GM23248 (cell line): ENCODE data around the gene TMEM139. TPM values are rescaled to one million over a fixed set of nuclear protein-coding genes. Genes with fewer than 3 reads are reported as not detected.

Experiments
- DNase-seq: peaks from one replicate; pipeline ENCODE4 v3.0.0-alpha.2; 2015
- H2AFZ ChIP-seq: fragments of 200-600 bp; sonication (generic); 2 replicates; pipeline ENCODE4 v1.6.1; 2016; ENCODE audit warnings: antibody characterized with exemption
- H3F3A ChIP-seq: fragments of 200-600 bp; sonication (generic); 2 replicates; pipeline ENCODE4 v1.6.1; 2016; ENCODE audit warnings: mild to moderate bottlenecking, antibody characterized with exemption, mixed run types; ENCODE audit not compliant: insufficient read depth
- H3K27ac ChIP-seq: fragments of 200-600 bp; sonication (generic); 2 replicates; pipeline ENCODE4 v1.5.1; 2016; ENCODE audit warnings: mild to moderate bottlenecking
- H3K27me3 ChIP-seq: fragments of 200-600 bp; sonication (generic); replicated peaks from 2 replicates; pipeline ENCODE4 v1.6.1; 2016; ENCODE audit warnings: mild to moderate bottlenecking; ENCODE audit not compliant: insufficient read depth
- H3K36me3 ChIP-seq: fragments of 200-600 bp; sonication (generic); 2 replicates; pipeline ENCODE4 v1.6.1; 2016; ENCODE audit warnings: low read depth, mild to moderate bottlenecking
- H3K4me1 ChIP-seq: fragments of 200-600 bp; sonication (generic); 2 replicates; pipeline ENCODE4 v1.6.1; 2016; ENCODE audit warnings: mild to moderate bottlenecking; ENCODE audit not compliant: insufficient read depth
- H3K4me2 ChIP-seq: fragments of 200-600 bp; sonication (generic); one replicate; pipeline ENCODE4 v1.6.1; 2016; ENCODE audit warnings: mild to moderate bottlenecking; ENCODE audit not compliant: unreplicated experiment
- H3K4me3 ChIP-seq: fragments of 200-600 bp; sonication (generic); 2 replicates; pipeline ENCODE4 v1.5.1; 2016; ENCODE audit warnings: mild to moderate bottlenecking
- H3K79me2 ChIP-seq: fragments of 200-600 bp; sonication (generic); 2 replicates; pipeline ENCODE4 v1.6.1; 2016; ENCODE audit warnings: mild to moderate bottlenecking; ENCODE audit not compliant: insufficient read depth
- H3K9ac ChIP-seq: fragments of 200-600 bp; sonication (generic); 2 replicates; pipeline ENCODE4 v1.6.1; 2016; ENCODE audit warnings: mild to moderate bottlenecking
- H3K9me2 ChIP-seq: fragments of 200-600 bp; sonication (generic); 2 replicates; pipeline ENCODE4 v1.6.1; 2016; ENCODE audit warnings: mixed run types, mild to moderate bottlenecking, moderate library complexity; ENCODE audit not compliant: insufficient read depth
- H3K9me3 ChIP-seq: fragments of 200-600 bp; sonication (generic); one replicate; pipeline ENCODE4 v1.6.1; 2017; ENCODE audit warnings: low read depth
- H4K20me1 ChIP-seq: fragments of 200-600 bp; sonication (generic); 2 replicates; pipeline ENCODE4 v1.6.0; 2016; ENCODE audit not compliant: insufficient read depth
- EZH2 ChIP-seq: fragments of 200-600 bp; sonication (generic); IDR thresholded peaks from 2 replicates; pipeline ENCODE4 v1.6.1; 2018; ENCODE audit warnings: antibody characterized with exemption, mild to moderate bottlenecking; ENCODE audit not compliant: insufficient read depth, poor library complexity, severe bottlenecking
- EZH2phosphoT487 ChIP-seq: fragments of 200-600 bp; sonication (generic); IDR thresholded peaks from 2 replicates; pipeline ENCODE4 v1.6.1; 2018; ENCODE audit warnings: antibody characterized with exemption, moderate library complexity, mild to moderate bottlenecking, low read depth; ENCODE audit not compliant: insufficient read depth
- WGBS, 2 experiments: methylation state at CpG; one replicate each; pipeline ENCODE4 v1.1.6; 2015 to 2017; ENCODE audit warnings: low lambda C conversion rate in 2 of 2, low coverage in 1 of 2; ENCODE audit errors: missing lambda C conversion rate in 2 of 2; 5-methylcytosine and 5-hydroxymethylcytosine counted together
- in situ Hi-C: fragments of 300-500 bp; cut with MboI; formaldehyde crosslinking; loops from 2 replicates; pipeline ENCODE4 v1.15.0; 2020
- polyA plus RNA-seq: library from polyadenylated mRNA; unstranded; fragments of >200 nt; fragmentation: Nextera tagmentation; extraction: Ambion mirVana; gene quantifications from 2 replicates; pipeline ENCODE4 v1.2.1, GENCODE V29; 2016
- small RNA-seq: library from RNA; depleted of rRNA; stranded (forward); fragments of <200 nt; gene quantifications from one replicate; pipeline ENCODE3, GENCODE V24; 2014; ENCODE audit warnings: low read depth, low replicate concordance
- total RNA-seq: library from RNA; depleted of rRNA; stranded (reverse); fragments of >200 nt; shearing (Covaris generic); gene quantifications from 2 replicates; pipeline ENCODE4 v1.2.3, GENCODE V29; 2014; rRNA removed

Gene TMEM139
- total and polyA plus RNA-seq, 2 experiments from 2014 or later: not detected

GRCh38 chr7:143329471-143330170 is 44.9 kb downstream of the TMEM139 start:
- Histone ChIP-seq H3K79me2 (no peaks in the 10 kb centered on the region), H2AFZ (no peak overlapping the region), H3K27ac (no peak overlapping the region), H3K9me3 (no peaks in the 10 kb centered on the region), H3K27me3 (no peaks in the 10 kb centered on the region), H3K4me2 (no peak overlapping the region), H3K4me3 (no peak overlapping the region), H3K4me1 (peaks cover 8% of the 10 kb centered on the region), H3K36me3 (no peaks in the 10 kb centered on the region), H3K9ac (no peak overlapping the region), H3F3A (peaks cover 8% of the 10 kb centered on the region), H3K9me2 (no peaks in the 10 kb centered on the region), H4K20me1 (no peaks in the 10 kb centered on the region)
- in situ Hi-C loops: no loop called here
- TF ChIP-seq EZH2 (no peak), EZH2phosphoT487 (no peak)
- DNase-seq: no peak
- 84 to 86% methylated on average over 10 of the region's 10 CpGs for WGBS, 2 experiments

- no peaks in the 10 kb centered on the region for H3K9me2 ChIP-seq
- H3F3A ChIP-seq: peaks cover 8% of the 10 kb centered on the region
- no peaks in the 10 kb centered on the region for H3K36me3 ChIP-seq
- peak; percentile 98 for DNase-seq
- WGBS, 2 experiments: 54 to 55% methylated on average over 8 of the region's 8 CpGs
- peaks cover 8% of the 10 kb centered on the region for H3K4me1 ChIP-seq
- no peaks in the 10 kb centered on the region for H3K9me3 ChIP-seq
- TF ChIP-seq EZH2: no peak
- TF ChIP-seq EZH2phosphoT487: no peak
- peak overlapping the region; percentile 54; the same call in 1 of the 2 replicates for H3K9ac ChIP-seq
- H3K79me2 ChIP-seq: no peaks in the 10 kb centered on the region
- no peaks in the 10 kb centered on the region for H3K27me3 ChIP-seq
- in situ Hi-C loops: no loop called here
- H3K27ac ChIP-seq: peak overlapping the region; percentile 63
- H4K20me1 ChIP-seq: no peaks in the 10 kb centered on the region
- peak overlapping the region; percentile 20; the same call in 1 of the 2 replicates for H2AFZ ChIP-seq
- peak overlapping the region; percentile 19 for H3K4me2 ChIP-seq
- H3K4me3 ChIP-seq: no peak overlapping the region
Observed at GRCh38 chr7:143331179-143331801, 46.5 kb downstream of the TMEM139 start.

GRCh38 chr7:143334244-143334643 is 49.5 kb downstream of the TMEM139 start:
- in situ Hi-C loops: no loop called here
- no peak overlapping the region for H2AFZ ChIP-seq

GRCh38 chr7:143337216-143337615 is 52.5 kb downstream of the TMEM139 start:
- WGBS, 2 experiments: 87 to 92% methylated on average over 3 of the region's 3 CpGs
- DNase-seq: no peak
- Histone ChIP-seq H3K4me2 (no peak overlapping the region), H3K4me1 (no peaks in the 10 kb centered on the region), H4K20me1 (no peaks in the 10 kb centered on the region), H2AFZ (no peak overlapping the region), H3K4me3 (no peak overlapping the region), H3K9me2 (no peaks in the 10 kb centered on the region), H3K9me3 (no peaks in the 10 kb centered on the region), H3K79me2 (no peaks in the 10 kb centered on the region), H3K36me3 (no peaks in the 10 kb centered on the region), H3K27me3 (peaks cover 10% of the 10 kb centered on the region; the same call in 1 of the 2 replicates), H3K9ac (no peak overlapping the region), H3F3A (no peaks in the 10 kb centered on the region), H3K27ac (no peak overlapping the region)
- no peak for TF ChIP-seq EZH2
- TF ChIP-seq EZH2phosphoT487: no peak
- in situ Hi-C loops: no loop called here

More at GRCh38 chr7:143334244-143334643, 49.5 kb downstream of the TMEM139 start:
- Histone ChIP-seq H3K27ac (no peak overlapping the region), H3K4me2 (no peak overlapping the region), H3K79me2 (no peaks in the 10 kb centered on the region), H3K9me2 (no peaks in the 10 kb centered on the region), H3K9ac (no peak overlapping the region), H3F3A (peaks cover 8% of the 10 kb centered on the region), H4K20me1 (no peaks in the 10 kb centered on the region), H3K27me3 (0 out of 2 replicates have a peak, but pooled peaks cover 5% of the 10 kb centered on the region), H3K36me3 (no peaks in the 10 kb centered on the region), H3K9me3 (no peaks in the 10 kb centered on the region), H3K4me1 (peaks cover 8% of the 10 kb centered on the region), H3K4me3 (no peak overlapping the region)
- 25 to 48% methylated on average over 1 of the region's 1 CpG for WGBS, 2 experiments
- no peak for TF ChIP-seq EZH2
- TF ChIP-seq EZH2phosphoT487: no peak
- no peak for DNase-seq

Small RNA genes within 50 kb of the gene (small RNA-seq; reads per million reads assigned to genes)
- gene RN7SL481P (not detected), gene RN7SL535P (not detected)

Other genes with a start within 250 kb of the TMEM139 start
- gene OR6V1, start 232.6 kb upstream of the TMEM139 start, total RNA-seq: not detected in 2 replicates
- gene OR6V1, start 232.6 kb upstream of the TMEM139 start, polyA plus RNA-seq: not detected in 2 replicates
- not detected in 2 replicates for gene PIP, start 152.9 kb upstream of the TMEM139 start, total RNA-seq
- not detected in 2 replicates for gene PIP, start 152.9 kb upstream of the TMEM139 start, polyA plus RNA-seq
- not detected in 2 replicates for gene TAS2R39, start 101.5 kb upstream of the TMEM139 start, total RNA-seq
- gene TAS2R39, start 101.5 kb upstream of the TMEM139 start, polyA plus RNA-seq: not detected in 2 replicates
- not detected in 2 replicates for gene TAS2R40, start 62.9 kb upstream of the TMEM139 start, total RNA-seq
- not detected in 2 replicates for gene TAS2R40, start 62.9 kb upstream of the TMEM139 start, polyA plus RNA-seq
- gene GSTK1, start 21.5 kb upstream of the TMEM139 start, total RNA-seq: 119 and 132 TPM in 2 replicates
- 149 and 153 TPM in 2 replicates for gene GSTK1, start 21.5 kb upstream of the TMEM139 start, polyA plus RNA-seq
- 9.2 and 12.9 TPM in 2 replicates for gene CASP2, start 3.4 kb downstream of the TMEM139 start, total RNA-seq
- 12.4 and 13.1 TPM in 2 replicates for gene CASP2, start 3.4 kb downstream of the TMEM139 start, polyA plus RNA-seq
- not detected in 2 replicates for gene CLCN1, start 31.2 kb downstream of the TMEM139 start, total RNA-seq
- not detected in 2 replicates for gene CLCN1, start 31.2 kb downstream of the TMEM139 start, polyA plus RNA-seq
- 3.0 TPM in 2 replicates for gene FAM131B, start 77.8 kb downstream of the TMEM139 start, total RNA-seq
- gene FAM131B, start 77.8 kb downstream of the TMEM139 start, polyA plus RNA-seq: 0.50 and 1.1 TPM in 2 replicates
- gene ZYX, start 96.4 kb downstream of the TMEM139 start, total RNA-seq: 140 and 148 TPM in 2 replicates
- gene ZYX, start 96.4 kb downstream of the TMEM139 start, polyA plus RNA-seq: 380 and 396 TPM in 2 replicates
- not detected in 2 replicates for gene EPHA1, start 123.9 kb downstream of the TMEM139 start, total RNA-seq
- 0.80 and 0.83 TPM in 2 replicates for gene EPHA1, start 123.9 kb downstream of the TMEM139 start, polyA plus RNA-seq
- gene TAS2R60, start 158.5 kb downstream of the TMEM139 start, total RNA-seq: not detected in 2 replicates
- not detected in 2 replicates for gene TAS2R60, start 158.5 kb downstream of the TMEM139 start, polyA plus RNA-seq
- gene TAS2R41, start 192.9 kb downstream of the TMEM139 start, total RNA-seq: not detected in 2 replicates
- not detected in 2 replicates for gene TAS2R41, start 192.9 kb downstream of the TMEM139 start, polyA plus RNA-seq